G401.6 (cell line): Measurements from ENCODE around the gene SMNDC1.
"Not testable (repeated sequence)": the region's sequence is repeated elsewhere in the genome, so short reads cannot be mapped to it uniquely, and the experiment has no call there.

Experiments
- FAIRE-seq: peaks from 2 replicates; lab custom pipeline; 2012; peaks lifted over from hg19 to GRCh38; lab: Jason Lieb, UNC

The SMNDC1 gene

DNA sequence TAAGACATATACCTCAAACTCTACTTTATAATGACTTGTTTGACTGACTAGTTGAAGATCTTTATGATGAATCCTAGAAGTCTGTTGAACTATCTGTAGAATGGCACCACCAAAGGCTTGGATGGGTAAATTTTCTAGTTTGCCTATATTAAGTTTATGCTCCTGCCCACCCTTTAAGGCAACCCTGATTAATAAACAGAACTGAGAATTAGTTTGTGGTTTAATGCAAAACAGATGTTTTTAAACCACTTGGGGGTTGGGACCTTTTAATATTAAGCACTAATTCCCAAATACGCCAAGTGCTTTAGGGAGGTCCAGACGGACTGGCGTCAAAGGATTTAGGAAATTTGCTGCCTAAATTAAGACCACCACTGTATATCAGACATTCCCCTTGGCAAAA lies 20.5 kb downstream of the SMNDC1 start:
- no peak for FAIRE-seq

DNA sequence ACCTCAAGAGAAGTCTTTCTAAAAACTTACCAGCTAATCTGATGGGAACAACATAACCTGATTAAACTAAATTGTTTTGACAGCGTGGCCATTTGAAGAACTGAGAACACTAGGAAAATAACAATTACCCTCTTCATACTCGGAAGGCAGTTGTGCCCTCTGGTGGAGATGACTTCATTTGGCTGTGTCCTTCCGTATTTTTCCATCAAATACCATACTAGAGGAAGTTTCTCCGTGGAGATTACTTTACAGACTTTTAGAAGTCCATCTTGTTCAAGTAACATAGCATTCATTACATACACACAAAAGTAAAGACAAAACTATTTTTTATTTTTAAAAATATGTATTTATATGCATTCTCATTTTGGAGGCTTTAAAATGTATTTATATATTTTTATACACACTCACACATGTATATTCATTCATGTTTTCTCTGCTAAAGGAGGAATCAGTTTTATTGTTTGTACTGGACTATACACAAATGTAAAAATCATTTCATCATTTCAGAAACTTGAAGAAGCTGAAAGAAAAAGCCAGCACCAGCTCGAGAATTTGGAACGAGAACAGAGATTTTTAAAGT lies 25.2 kb downstream of the SMNDC1 start:
- FAIRE-seq, result peak; percentile 98

DNA sequence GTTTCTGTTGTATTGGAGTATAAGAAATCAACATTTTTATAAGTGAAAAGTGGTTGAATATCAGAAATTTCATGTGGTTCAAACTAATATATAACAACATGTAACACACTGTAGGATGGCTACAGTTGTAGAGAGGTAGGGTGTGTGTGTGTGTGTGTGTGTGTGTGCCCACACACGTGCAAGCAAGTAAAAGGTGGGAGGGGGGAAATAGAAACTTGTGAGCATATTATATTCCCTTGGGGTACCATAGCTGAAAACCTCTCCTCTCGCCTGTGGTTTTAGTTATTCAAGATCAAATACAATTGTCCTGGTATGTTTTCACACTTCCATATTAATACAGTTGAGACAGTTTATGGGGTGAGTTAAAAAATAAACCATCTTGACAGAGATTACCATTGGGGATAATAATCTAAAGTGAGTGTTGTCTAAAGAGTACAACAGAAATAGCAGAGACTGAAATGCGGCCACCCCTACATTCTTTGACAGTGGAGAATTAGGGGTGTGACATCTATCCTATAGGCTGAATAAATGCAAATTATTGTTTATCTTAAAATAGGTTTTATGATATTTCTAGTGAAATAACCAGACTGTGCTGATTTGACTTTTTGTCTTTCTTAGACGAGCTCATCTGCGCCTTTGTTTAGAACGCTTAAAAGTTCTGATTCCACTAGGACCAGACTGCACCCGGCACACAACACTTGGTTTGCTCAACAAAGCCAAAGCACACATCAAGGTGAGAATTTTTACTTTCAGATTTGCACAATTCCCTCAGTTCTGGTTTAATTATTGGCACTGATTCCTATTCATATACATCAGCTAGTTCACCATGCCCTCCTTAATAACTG lies 25.9 kb downstream of the SMNDC1 start:
- FAIRE-seq, result no peak

DNA sequence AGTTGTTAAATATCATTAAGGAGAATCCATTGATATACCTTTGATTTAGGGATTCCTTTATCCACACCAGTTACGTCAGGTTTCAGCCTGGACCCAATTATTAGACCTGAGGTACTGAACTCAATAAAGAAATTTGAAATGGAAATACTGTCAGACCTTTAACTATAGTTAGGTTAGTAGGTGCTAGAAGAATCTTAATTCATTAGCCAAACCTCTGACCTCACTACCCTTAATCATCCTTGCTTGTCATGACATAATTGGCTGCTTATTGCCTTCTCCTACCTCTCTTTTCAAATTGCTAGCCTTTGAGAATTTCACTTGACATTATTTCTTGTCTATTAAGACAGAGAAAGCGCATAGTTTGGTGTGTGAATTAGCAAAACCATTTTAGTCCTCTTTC lies 27.1 kb downstream of the SMNDC1 start:
- FAIRE-seq, result no peak

DNA sequence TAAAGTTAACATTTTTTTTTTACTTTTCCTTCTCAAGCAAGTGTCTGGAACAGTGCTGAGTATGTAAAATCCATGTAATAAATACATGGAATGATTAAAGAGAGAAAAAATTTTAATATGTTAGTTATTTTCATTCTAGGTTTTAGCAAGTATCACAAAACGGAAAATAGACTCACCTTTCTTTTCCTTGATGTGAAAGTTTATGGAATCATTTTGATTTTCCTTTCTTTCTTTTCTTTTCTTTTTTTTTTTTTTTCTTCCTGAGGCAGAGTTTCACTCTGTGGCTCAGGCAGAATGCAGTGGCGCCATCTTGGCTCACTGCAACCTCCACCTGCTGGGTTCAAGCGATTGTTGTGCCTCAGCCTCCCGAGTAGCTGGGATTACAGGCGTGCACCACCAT lies 28.1 kb downstream of the SMNDC1 start:
- no peak for FAIRE-seq

DNA sequence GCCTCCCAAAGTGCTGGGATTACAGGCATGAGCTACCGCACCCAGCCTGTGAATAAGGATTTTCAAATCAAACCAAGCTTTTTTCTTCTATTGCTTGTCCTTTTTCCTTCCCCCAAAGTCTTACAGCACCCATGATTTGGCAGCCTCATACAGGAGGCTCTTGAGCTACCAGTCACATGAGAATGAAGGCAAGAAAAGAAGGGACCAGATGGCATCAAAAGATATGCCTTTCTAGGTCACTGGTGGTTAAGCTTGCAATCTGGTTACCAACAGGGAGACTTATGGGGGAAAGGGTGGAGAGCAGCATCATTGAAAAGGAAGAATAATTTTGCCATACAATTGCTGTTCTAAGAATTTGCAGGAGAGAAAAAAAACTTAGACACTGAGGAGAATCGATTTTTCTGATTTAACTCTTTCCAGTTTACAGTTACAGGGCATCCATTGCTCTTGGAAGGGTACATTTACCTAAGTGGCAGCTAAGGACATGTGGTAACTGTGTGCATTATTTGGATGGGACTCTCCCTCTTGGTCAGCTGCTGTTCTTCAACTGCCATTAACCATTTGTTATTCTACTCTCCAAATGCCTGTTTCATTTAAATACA lies 29.5 kb downstream of the SMNDC1 start:
- no peak for FAIRE-seq

DNA sequence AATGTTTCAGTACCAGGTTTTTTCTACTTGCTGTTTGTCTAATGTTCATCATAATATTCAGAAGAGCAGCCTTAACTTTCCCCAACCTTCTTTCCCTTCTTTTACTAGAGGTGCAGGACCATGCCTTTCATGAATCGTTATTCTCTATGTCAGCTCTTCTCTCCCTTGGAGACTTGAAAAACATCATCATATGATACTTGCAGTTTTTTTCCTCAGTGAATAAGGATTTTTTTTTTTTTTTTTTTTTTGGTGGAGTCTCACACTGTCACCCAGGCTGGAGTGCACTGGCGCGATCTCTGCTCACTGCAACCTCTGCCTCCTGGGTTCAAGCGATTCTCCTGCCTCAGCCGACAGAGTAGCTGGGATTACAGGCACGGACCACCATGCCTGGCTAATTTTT lies 30.1 kb downstream of the SMNDC1 start:
- FAIRE-seq, result no peak

DNA sequence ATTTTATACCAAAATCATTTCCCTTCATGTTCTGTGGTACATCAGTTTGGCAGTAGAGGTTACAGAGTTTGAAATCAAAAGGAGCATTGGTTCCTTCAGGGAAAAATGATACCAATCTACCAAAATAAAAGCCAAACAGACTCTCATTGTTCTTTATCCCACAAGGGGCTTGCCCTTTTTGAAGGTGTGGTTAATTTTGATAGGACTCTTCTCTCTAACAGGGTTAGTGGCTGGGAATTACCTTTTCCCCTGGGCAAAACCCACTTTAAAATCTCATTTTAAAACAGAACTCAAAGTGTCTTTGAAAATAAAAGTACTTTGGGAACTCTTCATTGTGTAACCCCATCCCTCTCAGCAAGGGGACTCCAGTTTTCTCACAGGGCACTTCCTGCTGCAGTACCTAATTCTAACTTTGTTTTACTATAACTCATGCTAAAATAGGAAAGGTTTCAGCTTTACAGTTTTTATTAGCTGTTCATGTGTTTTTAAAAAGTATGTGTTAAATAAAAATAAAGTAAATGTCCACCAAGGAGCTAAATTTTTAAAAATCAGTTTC lies 30.6 kb downstream of the SMNDC1 start:
- no peak for FAIRE-seq

DNA sequence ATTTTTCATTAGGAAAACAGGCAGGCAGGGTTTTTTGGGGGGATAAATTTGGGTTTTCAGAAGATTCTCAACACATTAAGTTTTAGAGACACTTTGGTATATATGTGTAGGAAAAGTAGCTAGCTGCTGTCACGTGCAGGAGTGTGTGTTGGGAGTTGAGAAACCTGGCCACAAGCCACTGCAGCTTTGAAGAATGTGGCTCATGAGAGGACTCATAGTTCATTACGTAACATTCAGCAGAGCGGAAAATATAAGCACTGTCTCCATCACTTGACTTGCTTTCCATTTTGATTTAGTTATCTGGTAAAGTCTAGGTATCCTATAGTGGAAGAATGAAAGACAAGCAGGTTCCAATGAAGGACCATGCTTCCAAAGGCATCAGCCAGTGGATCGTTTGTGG lies 31.2 kb downstream of the SMNDC1 start:
- no peak for FAIRE-seq

DNA sequence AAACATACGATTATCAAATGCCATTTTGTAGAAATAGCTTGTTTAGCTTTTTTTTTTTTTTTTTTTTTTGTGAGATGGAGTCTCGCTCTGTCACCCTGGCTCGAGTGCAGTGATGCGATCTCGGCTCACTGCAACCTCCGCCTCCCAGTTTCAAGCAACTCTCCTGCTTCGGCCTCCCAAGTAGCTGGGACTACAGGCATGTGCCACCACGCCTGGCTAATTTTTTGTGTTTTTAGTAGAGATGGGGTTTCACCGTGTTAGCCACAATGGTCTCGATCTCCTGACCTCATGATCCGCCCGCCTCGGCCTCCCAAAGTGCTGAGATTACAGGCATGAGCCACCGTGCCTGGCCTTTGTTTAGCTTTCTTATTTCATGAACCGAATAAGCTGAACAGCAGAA lies 31.7 kb downstream of the SMNDC1 start:
- FAIRE-seq, result not testable (repeated sequence)

DNA sequence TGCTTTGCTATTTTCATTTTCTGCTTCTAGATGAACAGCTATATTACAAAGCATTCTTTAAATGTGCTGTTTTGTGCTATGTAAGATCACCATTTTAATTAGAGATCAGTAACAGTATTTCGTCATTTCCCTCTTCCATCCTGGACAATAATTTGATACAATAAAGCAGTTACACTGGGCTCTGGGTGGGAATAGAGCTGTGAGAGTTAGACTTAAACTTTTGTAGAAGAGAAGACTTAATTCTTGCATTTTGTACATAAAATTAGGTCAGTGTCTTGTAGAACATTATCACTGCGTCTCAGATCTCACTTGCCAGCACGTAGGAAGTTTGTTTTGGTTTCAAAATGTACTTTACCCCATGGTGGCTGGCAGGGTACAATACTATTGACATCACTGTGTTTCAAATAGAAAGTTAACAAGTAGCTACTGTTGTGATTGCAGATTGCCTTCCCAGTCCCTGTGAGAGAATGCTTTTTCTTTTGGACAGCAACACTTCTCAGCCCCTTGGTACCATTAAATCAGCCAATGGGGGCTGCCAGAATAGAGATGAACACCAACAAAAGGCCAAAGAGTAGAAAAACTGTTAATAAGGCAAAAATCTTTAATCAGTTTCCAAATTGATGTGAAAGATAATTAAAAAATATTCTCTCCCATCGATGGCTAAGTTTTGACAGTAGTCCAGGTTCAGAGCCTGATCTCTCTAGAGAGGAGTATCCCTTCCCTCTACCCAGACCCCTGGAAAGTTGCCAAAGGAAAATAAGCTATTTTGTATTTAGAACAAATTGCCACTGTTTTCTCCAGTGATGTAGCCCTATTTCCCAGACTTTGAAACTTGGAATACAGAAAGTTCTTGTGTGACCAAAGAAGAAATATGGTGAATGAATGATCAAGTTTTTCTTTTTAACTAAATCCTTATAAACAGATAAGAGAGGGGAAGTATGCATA lies 35.1 kb downstream of the SMNDC1 start:
- FAIRE-seq, result no peak

DNA sequence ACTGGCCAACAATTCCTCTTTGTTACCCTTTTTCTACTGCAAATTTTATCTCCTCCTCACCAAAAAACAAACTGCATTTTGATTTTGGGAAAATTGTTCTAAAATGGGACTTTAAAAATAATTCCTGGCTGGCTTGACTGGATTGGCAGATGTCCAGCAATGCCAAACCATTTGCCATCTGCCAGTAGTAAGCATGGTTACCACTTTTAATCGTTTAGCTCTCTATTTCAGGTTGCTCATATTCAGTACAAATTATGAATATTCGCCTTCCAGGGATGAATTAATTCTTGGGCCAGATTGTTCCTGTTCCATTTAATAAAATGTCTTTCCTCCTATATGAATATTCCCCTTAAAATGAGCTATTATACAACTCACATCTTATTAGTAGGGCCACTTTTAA lies 35.7 kb downstream of the SMNDC1 start:
- FAIRE-seq, result no peak

DNA sequence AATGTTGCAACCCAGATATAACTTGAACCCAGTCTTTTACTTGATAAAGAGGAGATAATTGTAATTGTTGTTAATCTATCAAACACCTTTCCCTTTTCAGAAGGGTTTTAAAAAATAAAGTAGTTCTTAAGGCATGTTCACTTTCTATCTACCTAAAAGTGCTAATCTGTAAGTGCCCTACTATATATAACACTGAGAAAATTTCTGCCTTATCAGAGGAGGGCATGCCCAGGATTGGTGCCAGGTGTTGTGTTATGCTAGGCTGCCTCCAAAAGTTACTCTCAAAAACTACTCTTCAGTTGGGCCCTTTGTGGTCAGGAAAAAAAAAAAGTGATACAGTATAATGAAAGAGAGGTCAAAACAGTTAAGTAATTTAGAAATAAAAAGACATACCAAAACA lies 36.3 kb downstream of the SMNDC1 start:
- no peak for FAIRE-seq

DNA sequence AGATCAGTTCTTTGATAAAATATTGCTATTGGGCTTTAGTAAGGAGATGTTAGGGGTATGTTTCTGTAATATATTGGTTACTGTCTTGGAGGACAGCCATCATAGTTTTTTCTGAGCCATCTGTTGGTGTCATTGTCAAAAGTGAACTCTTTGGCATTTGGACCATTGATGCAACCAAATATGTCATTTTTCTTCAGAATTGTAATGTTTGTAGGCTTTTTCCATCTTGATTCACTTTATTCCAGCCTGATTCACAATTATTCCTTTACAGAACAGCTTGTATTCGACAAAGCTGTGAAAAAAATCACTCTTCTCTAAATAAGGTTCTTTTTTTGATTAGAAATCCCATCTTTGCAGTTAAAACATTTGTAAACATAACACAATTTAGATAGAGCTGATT lies 37.4 kb downstream of the SMNDC1 start:
- no peak for FAIRE-seq

DNA sequence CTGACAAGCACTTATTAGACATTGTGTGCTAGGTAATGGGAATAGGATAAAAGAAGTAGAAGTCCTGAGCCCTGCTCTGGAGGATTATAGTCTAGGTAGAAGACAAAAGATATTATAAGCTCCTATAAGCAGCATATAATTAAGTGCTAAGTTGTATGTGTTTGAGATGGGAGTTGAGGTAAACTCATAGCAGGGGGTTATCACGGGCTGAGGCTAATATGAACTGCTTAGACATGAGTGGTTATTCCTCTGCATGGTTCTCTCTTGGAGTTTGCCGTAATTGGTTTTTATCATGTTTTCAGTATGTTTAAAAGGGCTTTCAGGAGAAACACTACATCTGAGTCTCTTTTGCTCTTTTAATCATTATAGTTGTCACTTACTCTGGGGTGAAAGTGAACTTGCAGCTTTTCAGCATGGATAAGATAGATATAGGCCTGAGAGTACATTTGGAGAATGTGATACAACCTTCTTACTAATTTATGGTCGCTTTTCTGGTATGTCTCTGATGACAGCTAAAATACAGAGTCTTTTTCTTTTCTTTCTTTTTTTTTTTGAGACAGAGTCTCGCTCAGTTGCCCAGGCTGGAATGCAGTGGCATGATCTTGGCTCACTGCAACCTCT lies 39.0 kb downstream of the SMNDC1 start:
- FAIRE-seq, result no peak

DNA sequence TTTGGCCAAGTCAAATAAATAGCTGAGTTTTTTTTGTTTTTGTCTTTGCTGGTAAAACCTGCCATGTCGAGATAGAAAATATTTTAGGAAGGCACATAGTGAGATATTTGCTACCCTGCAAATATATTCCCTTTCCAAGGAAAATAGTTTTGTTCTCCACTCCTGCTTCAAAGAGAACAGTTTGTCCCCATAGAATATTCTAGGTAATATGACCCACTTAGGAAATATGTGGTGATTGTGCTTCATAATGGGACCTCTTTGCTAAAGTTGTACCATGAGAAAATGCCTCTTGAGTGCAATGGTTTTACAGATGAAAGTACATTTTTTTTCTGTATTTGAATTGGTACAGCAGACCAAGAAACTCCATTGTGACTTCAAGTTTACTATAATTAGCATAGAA lies 41.6 kb downstream of the SMNDC1 start:
- no peak for FAIRE-seq

DNA sequence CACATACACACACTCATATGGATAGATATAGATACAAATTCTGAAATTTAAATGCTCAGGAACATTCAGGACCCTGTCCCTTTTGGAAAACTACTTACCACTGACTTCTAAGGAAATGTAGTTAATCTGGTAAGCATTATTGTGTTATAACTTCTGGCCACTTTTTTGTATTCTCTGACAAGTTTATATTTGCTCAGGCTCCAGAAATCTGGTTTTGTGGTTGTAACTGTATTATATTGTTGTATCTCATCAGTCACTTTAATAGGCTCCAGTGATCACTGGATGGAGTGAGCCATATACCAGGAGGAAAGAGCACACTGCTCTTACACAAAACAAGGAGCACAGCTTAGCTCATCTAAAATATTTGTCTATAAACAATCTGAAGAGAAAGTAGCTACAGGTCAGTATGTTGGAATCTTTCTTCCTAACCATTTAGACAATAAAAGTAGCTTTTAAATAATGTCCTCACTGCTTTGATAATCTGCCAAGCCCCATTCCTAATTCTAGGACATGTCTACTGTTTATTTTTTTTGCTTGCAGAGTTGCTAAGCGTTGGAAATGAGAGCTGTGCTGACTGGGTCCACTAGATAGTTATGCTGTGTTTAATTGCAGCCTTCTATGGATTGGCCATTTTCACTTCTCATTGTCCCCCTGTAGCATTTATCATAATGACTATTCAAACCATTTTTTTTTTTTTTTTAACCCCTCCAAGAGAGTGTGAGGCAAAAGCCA lies 43.8 kb downstream of the SMNDC1 start:
- FAIRE-seq, result no peak

DNA sequence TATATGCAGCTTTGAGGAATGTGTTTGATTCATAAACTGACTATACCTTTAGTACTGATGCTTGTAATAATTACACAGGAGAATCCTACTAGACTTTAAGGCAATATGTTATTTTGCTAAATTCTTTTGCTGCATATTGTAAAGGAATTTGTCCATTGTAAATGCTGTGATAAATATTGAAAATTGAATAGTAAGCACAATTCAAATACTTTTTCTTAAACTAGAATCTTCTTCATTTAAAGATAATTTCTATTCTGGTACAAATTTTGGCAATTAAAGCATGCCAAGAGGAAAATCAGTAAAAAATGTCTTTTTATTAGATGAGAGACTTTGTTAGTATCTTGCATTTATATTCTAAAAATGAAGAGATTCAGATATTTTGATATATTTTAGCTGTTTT lies 45.4 kb downstream of the SMNDC1 start:
- FAIRE-seq, result no peak

DNA sequence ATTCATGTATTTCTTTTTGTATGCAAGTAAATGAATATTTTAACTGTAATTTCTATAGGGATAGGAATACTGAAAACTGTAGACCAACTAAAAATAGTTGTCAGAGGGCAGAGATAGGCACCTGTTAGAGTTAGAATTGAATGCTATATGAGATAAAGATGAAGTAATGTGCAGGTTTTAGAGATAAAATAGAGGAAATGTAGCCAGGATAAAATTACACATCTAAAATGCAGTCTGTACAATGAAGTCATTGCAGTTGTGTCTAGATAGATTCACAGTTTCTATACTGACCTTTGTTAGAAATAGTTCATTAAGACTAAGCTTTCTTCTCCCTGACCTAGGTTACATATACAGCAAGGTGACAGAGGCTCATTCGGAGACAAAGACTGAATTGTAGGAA lies 46.2 kb downstream of the SMNDC1 start:
- no peak for FAIRE-seq

DNA sequence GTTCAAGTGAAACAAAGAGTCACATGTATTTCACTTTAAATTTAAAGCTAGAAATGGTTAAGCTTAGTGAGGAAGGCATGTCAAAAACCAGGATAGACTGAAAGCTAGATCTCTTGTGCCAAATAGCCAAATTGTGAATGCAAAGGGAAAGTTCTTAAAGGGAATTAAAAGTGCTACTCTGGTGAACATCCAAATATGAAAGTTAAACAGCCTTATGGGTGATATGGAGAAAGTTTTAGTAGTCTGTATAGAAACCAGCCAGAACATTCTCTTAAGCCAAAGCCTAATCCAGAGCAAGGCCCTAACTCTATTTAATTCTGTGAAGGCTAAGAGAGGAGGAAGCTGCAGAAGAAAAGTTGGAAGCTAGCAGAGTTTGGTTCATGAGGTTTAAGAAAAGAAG lies 50.3 kb downstream of the SMNDC1 start:
- no peak for FAIRE-seq

DNA sequence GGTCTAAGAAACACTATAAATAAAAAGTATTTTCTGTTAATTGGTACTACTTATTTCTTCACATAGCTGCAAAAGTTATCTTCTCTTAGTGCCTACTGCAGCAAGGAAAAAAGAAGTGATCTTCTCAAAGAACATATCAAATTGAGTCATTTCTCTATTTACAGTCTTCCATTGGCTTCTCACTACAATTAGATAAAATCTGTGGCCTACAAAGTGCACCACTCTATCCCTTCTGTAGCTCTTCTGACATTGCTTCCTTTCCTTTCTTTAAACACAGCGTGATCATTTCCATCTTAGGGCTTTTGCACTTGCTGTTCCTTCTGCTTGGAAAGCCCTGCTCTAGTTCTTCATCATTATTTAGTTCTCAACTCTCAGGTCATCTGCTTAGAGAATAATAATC lies 52.6 kb downstream of the SMNDC1 start:
- FAIRE-seq, result no peak
